Suprapubic skin (tissue), 4 donors: ENCODE results near the gene C3orf20. TPM values are rescaled to one million over a fixed set of nuclear protein-coding genes. Genes with fewer than 3 reads are reported as not detected.
A peak's percentile ranks its signal among the peaks of the same experiment; 100 is the strongest.

ENCODE experiments used
- DNase-seq, 2 donors: peaks; one replicate each; pipeline ENCODE4 v3.0.0-alpha.2; 2019; ENCODE audit warnings: low spot score in 2 of 2
- H3K27ac ChIP-seq: fragments of 200-600 bp; sonication (generic); one replicate; pipeline ENCODE4 v1.5.1; 2019
- H3K27me3 ChIP-seq: fragments of 200-600 bp; sonication (generic); one replicate; pipeline ENCODE4 v1.5.1; 2019
- H3K36me3 ChIP-seq: fragments of 200-600 bp; sonication (generic); one replicate; pipeline ENCODE4 v1.5.1; 2019
- H3K4me1 ChIP-seq: fragments of 200-600 bp; sonication (generic); one replicate; pipeline ENCODE4 v1.5.1; 2019
- H3K4me3 ChIP-seq: fragments of 200-600 bp; sonication (generic); one replicate; pipeline ENCODE4 v1.5.1; 2019; ENCODE audit warnings: mild to moderate bottlenecking
- H3K9me3 ChIP-seq: fragments of 200-600 bp; sonication (generic); one replicate; pipeline ENCODE4 v1.5.1; 2019
- EP300 ChIP-seq: sonication (generic); formaldehyde crosslinking; IDR thresholded peaks from one replicate; pipeline ENCODE4 v1.6.1; 2017; ENCODE audit warnings: antibody characterized with exemption
- POLR2A ChIP-seq, 2 donors: fragments of 450-650 bp; IDR thresholded peaks; one replicate each; pipeline ENCODE4 v1.6.1; 2017; ENCODE audit warnings: antibody characterized with exemption in 2 of 2, mild to moderate bottlenecking in 2 of 2, moderate library complexity in 2 of 2
- POLR2AphosphoS5 ChIP-seq, 3 donors: sonication (generic); formaldehyde crosslinking; IDR thresholded peaks; one replicate each; pipeline ENCODE4 v1.6.1; 2017; ENCODE audit warnings: antibody characterized with exemption in 3 of 3
- WGBS: methylation state at CpG from one replicate; pipeline ENCODE4 v1.1.5; 2018; 5-methylcytosine and 5-hydroxymethylcytosine counted together
- total RNA-seq, 4 donors: library from RNA; depleted of rRNA; stranded (reverse); fragments of >200 nt; gene quantifications; one replicate each; pipeline ENCODE4 v1.1.0, GENCODE V29; 2016
- TF ChIP-seq, protein P1 (sequence below), 2 donors: fragments of 200-600 bp in 1 of 2; fragments of 450-650 bp in 1 of 2; sonication (generic) in 1 of 2; IDR thresholded peaks; one replicate each; pipeline ENCODE4 v1.5.1; 2016 to 2019; ENCODE audit warnings: antibody characterized with exemption in 2 of 2, mild to moderate bottlenecking in 1 of 2, moderate library complexity in 1 of 2

Gene C3orf20
- total RNA-seq, 4 donors from 2014 or later, result 0.21 TPM; not detected in 3

DNA sequence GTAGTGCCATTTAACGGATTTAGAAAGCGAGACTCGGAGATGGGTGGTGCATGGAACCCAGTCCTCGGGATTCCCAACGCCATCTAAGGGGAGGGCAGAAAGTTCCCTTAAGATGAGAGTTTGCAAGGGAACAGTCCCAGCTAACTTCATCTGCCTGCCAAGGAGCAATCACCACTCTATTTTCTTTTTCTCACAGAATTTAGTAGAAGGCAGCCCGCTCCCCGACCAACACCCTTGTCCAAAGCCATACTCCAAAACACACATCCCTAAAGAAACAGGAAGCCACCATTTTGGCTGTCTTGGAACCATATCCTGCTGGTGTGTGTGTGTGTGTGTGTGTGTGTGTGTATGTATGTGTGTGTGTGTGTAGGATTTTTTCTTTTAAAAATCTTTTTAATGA is 136.7 kb downstream of the C3orf20 start:
- Histone ChIP-seq H3K27ac (no peak overlapping the region), H3K36me3 (no peaks in the 10 kb centered on the region), H3K27me3 (peaks cover 35% of the 10 kb centered on the region), H3K9me3 (no peaks in the 10 kb centered on the region), H3K4me1 (peaks cover 17% of the 10 kb centered on the region), H3K4me3 (peak overlapping the region; percentile 69)
- DNase-seq, result no peak
- TF ChIP-seq POLR2A (IDR thresholded peaks at IDR 0.05) (no peak), EP300 (no peak), POLR2AphosphoS5 (IDR thresholded peaks at IDR 0.05) (no peak)
- TF ChIP-seq, protein P1, sequence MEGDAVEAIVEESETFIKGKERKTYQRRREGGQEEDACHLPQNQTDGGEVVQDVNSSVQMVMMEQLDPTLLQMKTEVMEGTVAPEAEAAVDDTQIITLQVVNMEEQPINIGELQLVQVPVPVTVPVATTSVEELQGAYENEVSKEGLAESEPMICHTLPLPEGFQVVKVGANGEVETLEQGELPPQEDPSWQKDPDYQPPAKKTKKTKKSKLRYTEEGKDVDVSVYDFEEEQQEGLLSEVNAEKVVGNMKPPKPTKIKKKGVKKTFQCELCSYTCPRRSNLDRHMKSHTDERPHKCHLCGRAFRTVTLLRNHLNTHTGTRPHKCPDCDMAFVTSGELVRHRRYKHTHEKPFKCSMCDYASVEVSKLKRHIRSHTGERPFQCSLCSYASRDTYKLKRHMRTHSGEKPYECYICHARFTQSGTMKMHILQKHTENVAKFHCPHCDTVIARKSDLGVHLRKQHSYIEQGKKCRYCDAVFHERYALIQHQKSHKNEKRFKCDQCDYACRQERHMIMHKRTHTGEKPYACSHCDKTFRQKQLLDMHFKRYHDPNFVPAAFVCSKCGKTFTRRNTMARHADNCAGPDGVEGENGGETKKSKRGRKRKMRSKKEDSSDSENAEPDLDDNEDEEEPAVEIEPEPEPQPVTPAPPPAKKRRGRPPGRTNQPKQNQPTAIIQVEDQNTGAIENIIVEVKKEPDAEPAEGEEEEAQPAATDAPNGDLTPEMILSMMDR (IDR thresholded peaks at IDR 0.05), result no peak
- 37% methylated on average over 5 of the region's 7 CpGs for WGBS

DNA sequence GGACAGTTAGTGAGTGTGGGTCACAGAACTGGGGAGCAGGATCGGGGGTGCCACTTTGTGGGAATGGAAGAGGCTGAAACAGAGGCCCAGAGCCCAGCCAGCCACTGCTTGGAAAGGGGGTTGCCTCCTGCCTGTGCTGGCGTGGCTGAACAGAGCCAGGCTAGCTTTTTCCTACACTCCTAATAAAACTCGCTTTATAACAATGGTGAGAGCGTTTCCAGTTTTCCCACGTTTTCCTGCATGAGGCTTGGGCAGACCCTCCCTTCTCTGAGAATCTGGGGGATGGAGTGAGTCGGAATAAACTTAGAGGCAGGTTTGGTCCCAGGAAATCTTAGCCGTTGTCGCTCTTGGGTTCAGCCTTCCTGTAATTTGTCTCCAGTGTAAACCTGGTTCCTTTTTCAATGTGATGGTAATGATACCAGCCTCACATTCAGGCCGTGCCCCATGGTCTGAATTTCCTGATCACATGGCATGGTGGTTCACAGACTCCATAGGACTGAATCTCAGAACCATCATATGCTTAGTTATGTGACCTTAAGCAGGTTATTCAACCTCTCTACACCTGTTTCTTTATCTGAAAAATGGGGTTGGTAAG is 137.4 kb downstream of the C3orf20 start:
- Histone ChIP-seq H3K4me3 (peak overlapping the region; percentile 69), H3K9me3 (no peaks in the 10 kb centered on the region), H3K36me3 (no peaks in the 10 kb centered on the region), H3K27ac (no peak overlapping the region), H3K27me3 (peaks cover 35% of the 10 kb centered on the region), H3K4me1 (peaks cover 17% of the 10 kb centered on the region)
- DNase-seq, result no peak
- WGBS, result 60% methylated on average over 9 of the region's 9 CpGs
- TF ChIP-seq POLR2AphosphoS5 (IDR thresholded peaks at IDR 0.05), result no peak
- TF ChIP-seq POLR2A (IDR thresholded peaks at IDR 0.05), result no peak
- TF ChIP-seq, protein P1 (IDR thresholded peaks at IDR 0.05), result no peak
- no peak for TF ChIP-seq EP300

DNA sequence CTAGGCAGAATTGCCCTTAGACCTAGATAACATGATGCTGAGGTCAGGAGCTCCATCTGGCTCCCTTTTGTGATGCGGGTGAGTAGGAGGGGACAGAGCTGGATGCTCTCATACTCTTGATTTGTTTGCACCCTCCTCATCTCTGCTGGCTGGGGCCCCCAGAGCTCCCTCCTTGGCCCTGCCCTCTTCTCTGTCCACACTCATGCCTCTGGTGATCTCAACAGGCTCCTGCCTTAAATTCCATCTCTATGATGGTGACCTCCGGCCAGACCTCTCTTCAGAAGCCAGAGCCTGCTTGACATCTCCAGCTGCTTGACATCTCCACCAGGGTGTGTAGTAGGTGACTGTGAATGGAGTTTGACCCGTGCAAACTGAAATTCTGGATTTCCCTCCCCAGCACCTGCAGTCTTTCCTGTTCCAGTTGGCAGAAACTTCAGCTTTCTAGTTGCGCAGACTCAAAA is 139.5 kb downstream of the C3orf20 start:
- peaks cover 6% of the 10 kb centered on the region for H3K36me3 ChIP-seq
- H3K27me3 ChIP-seq, result peaks cover 29% of the 10 kb centered on the region
- DNase-seq, result no peak
- H3K27ac ChIP-seq, result no peak overlapping the region
- no peak overlapping the region for H3K4me3 ChIP-seq
- no peaks in the 10 kb centered on the region for H3K9me3 ChIP-seq
- H3K4me1 ChIP-seq, result peaks cover 17% of the 10 kb centered on the region
- TF ChIP-seq, protein P1 (IDR thresholded peaks at IDR 0.05), result no peak
- TF ChIP-seq POLR2A (IDR thresholded peaks at IDR 0.05) (no peak), POLR2AphosphoS5 (IDR thresholded peaks at IDR 0.05) (no peak), EP300 (no peak)
- 52% methylated on average over 4 of the region's 4 CpGs for WGBS

DNA sequence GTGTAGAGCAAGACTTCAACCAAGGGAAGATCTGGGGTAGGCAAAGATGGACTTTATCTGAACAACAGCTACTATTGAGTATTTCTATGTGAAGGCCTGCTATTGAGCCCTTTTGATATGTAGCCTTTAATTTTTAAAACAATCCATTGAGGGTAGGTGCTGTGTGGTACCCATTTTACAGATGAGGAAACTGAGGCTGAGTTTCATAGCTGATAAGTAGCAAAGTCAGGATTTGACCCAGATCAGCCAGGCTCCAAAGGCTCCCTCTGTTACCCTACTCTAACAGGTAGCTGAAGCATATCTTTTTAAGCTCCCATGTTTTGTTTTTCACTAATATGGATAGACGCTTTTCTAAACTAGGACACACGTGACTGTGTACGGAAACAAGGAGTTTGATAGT is 141.4 kb downstream of the C3orf20 start:
- no peaks in the 10 kb centered on the region for H3K9me3 ChIP-seq
- H3K36me3 ChIP-seq, result peaks cover 16% of the 10 kb centered on the region
- no peak for DNase-seq
- H3K27ac ChIP-seq, result no peak overlapping the region
- peaks cover 6% of the 10 kb centered on the region for H3K4me1 ChIP-seq
- WGBS, result 93% methylated on average over 3 of the region's 3 CpGs
- H3K27me3 ChIP-seq, result peaks cover 12% of the 10 kb centered on the region
- TF ChIP-seq POLR2AphosphoS5 (IDR thresholded peaks at IDR 0.05), result no peak
- TF ChIP-seq POLR2A (IDR thresholded peaks at IDR 0.05), result no peak
- no peak for TF ChIP-seq EP300
- TF ChIP-seq, protein P1 (IDR thresholded peaks at IDR 0.05), result no peak
- H3K4me3 ChIP-seq, result no peak overlapping the region

DNA sequence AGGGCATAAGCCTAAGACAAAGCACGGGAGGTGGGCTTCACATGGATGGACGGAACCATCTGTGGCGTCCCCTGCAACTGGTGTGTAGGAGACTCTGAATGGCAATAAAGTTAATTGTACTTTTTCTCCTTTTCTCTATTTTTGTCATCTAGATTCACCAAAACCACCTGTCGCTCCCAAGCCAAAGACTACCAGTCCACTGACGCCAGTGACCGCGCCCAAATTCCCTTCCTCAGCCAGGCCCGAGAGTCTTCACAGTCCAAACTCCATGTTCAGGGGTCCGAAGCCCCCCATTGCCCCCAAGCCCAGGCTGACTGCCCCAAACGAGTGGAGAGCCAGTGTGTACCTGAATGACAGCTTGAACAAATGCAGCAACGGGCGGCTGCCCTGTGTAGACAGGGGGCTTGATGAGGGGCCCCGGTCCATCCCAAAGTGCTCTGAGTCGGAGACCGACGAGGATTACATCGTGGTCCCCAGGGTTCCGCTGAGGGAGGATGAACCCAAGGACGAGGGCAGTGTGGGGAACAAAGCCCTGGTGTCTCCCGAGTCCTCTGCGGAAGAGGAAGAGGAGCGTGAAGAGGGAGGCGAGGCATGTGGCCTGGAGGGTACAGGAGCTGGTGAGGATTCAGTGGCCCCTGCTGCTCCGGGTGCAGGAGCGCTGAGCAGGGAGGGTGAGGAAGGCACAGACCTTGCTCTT is 144.0 kb downstream of the C3orf20 start, which contains the start of gene FGD5:
Gene FGD5, plus strand, starts transcription at position 159 of the 697 bp plus-strand sequence. Its CDS starts 110 bp downstream, at position 269.
- Histone ChIP-seq H3K4me3 (no peak within 1 kb of the TSS), H3K9me3 (no peaks in the 10 kb centered on the region), H3K27ac (no peak within 1 kb of the TSS), H3K4me1 (peaks cover 10% of the 10 kb centered on the region), H3K36me3 (peaks cover 17% of the 10 kb centered on the region), H3K27me3 (no peaks in the 10 kb centered on the region)
- DNase-seq, result no peak
- WGBS, result 92% methylated on average over 25 of the region's 25 CpGs
- no peak for TF ChIP-seq EP300
- TF ChIP-seq, protein P1 (IDR thresholded peaks at IDR 0.05), result no peak
